IPS-NIHi7 (cell line): ENCODE results near the gene CKAP5.
A peak's percentile ranks its signal among the peaks of the same experiment; 100 is the strongest.
"Not testable (repeated sequence)": the region's sequence is repeated elsewhere in the genome, so short reads cannot be mapped to it uniquely, and the experiment has no call there.

Experiments
- DNase-seq: peaks from one replicate; pipeline ENCODE4 v3.0.0; 2012; ENCODE audit warnings: mixed read lengths; ENCODE audit errors: extremely low spot score

CKAP5 gene

DNA sequence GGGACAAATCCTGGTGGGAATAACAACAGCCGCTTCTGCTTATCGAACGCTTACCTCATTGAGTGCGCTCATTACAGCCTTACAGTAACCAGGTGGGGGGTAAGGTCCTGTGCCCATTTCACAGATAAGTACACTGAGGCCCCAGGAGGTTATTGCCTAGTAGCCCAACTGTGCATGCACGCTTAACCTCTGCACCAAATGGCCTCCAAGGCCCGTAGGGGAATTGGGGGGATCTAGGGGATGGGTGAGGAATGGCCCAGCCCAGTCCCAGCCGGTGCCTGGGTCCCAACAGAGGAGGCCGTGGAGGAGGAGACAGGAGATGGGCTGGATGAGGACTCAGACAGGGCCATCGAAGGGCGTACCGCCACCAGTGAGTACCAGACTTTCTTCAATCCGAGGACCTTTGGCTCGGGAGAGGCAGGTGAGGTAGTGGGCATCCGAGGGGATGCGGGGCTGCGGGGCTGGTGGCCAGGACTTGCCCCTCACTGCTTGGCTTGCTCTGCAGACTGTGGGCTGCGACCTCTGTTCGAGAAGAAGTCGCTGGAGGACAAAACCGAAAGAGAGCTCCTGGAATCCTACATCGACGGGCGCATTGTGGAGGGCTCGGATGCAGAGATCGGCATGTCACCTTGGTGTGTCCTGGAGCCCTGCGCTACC lies 119.7 kb downstream of the CKAP5 start:
- DNase-seq = no peak

DNA sequence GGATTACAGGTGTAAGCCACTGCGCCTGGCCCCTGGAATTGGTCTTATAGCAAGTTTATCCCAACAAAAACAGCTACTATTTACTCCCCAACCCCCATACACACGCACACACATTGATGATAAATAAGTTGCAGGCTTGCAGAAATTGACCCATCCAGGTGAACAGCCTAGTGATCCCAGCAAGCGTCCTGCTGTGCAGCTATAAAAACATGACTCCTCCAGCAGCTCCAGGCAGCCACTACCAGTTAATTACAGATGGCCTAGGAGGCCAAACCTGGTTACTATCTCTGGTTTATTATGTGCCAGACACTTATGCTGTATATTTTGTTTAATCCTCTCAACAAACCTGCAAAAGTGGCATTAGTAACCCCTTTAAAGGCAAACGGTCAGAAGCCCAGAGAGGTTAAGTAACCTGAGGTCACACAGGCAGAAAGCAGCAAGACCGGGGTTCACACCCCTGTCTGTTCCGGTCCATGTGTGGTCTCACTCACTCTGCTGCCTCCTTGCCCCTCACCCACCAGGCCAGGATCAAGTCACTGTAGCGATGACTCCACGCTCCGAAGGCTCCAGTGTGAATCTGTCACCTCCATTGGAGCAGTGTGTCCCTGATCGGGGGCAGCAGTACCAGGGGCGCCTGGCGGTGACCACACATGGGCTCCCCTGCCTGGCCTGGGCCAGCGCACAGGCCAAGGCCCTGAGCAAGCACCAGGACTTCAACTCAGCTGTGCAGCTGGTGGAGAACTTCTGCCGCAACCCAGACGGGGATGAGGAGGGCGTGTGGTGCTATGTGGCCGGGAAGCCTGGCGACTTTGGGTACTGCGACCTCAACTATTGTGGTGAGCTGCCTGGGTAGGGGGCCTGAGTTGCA lies 120.5 kb downstream of the CKAP5 start:
- no peak for DNase-seq

DNA sequence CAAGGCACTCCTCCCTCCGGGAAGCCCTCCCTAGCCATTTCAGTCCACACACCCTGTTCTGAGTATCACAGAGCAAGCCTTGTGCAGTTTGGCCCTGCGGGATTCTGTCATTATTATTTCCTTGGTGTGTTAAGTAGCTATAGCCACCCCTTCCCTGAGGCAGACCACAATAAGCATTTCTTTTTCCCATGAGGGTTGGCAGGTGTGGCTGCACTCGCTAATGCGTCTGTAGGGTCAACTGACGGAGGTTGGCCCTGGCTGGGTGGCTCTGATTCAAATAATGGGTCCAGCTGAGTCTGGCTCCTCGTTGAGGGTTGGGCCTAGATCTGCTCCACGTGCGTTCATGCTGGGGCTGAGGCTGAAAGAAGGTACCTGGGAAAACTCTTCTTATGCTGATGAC lies 122.0 kb downstream of the CKAP5 start:
- no peak for DNase-seq

DNA sequence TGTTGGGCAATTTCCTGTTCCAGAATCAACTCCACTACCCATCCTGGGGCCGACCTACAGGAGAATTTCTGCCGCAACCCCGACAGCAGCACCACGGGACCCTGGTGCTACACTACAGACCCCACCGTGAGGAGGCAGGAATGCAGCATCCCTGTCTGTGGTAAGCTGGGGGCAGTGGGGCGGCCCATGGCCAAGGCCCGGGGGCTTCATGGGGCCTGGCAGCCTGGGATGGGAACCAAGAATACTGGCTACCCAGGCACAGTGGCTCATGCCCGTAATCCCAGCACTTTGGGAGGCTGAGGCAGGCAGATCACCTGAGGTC lies 122.8 kb downstream of the CKAP5 start:
- no peak for DNase-seq

DNA sequence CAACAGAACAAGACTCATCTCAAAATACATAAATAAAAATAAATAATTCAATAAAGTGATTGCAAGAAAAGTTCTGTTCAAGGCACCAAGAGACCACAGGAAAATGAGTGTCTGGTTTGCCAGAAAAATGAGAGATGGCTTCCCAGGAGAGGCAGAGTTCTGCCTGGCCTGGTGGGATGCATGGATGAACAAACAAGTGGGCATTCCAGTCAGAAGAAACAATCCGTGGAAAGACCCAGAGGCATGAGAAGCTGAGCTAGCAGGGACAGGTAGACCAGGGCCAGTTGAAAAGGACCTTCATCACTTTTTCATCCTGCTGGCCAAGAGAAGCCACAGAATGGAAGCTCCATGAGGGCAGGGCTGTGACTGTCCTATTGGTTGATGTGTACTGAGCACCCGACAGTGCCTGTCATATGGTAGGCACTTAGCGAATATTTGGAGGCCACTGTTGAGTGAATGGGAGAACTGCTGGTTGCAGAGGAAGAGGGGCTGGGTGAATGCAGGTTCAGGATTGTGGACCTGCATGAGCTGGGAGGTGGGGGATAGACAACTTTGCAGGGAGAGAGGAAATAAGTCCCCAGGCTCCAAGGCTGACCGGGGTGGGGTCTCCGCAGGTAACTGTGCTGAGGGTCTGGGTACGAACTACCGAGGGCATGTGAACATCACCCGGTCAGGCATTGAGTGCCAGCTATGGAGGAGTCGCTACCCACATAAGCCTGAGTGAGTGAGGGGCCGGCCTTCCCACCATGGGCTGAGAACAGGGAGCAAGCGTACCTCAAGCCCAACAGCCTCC lies 123.3 kb downstream of the CKAP5 start:
- no peak for DNase-seq

DNA sequence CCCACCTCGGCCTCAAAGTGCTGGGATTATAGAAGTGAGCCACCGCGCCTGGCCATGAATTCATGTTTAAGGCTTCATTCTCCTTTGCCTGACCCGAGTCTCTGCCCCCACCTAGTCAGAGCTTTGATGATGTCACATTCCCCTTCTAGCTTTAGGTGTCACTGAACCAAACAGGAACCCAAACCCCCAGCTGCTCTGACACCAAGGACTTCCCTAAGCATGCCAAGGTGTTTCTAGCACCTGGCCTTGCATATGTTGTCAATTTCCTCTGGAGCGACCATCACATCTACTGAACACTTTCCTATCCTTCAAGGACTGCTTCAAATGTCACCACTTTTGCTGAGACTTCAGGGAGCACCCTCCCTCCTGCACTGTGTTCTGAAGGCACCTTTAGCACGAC lies 124.8 kb downstream of the CKAP5 start:
- DNase-seq = no peak

DNA sequence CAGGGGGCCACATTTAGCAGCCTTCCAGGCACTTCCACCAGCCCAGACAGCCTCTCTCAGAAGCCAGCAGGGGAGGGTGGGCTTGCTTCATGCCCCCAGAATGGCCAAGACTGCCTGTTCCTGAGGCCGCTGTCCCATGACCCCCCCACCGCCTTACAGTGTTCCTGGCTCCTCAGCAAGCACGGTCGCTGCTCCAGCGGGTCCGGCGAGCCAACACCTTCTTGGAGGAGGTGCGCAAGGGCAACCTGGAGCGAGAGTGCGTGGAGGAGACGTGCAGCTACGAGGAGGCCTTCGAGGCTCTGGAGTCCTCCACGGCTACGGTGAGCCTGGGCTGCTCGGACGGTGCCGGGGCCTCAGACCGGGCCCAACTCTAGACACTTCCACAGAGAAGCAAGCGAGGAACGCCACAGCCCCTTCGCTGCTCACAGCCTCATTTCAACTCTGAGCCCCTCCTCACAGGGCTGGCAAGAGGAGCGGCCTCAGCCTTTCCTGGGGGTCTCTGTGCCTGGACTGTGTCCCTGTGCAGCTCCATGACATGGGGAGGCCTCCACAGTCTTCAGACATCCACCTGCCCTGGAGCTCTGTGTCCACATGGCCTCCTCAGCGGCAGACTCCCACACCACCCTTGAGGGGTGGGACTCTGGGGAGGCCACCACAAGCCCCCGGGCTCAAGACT lies 126.4 kb downstream of the CKAP5 start:
- DNase-seq = no peak

DNA sequence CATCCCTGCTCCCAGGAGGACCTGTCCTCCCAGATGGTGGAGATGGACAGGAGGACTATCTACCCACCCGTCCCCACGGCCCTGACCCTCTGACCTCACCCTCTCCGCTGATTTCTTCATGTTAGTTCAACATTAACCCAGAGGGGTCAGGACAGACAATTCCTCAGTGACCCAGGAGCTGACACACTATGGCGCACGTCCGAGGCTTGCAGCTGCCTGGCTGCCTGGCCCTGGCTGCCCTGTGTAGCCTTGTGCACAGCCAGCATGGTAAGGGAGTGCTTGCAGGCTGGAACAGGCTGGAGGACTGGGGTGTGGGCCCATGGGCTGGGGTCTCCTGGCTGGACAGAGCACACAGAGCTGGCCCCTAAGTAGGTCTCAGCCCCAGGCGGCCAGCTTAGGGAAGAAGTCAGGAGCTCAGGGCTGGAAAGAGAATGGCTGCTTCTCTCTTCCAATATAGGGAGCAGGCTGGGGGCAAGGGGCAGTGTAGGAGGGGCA lies 127.0 kb downstream of the CKAP5 start, which contains the start of gene F2:
F2 (plus strand) TSS at position 166 of the 495 bp plus-strand sequence; CDS start at position 189, 23 bp downstream.
- no peak for DNase-seq

DNA sequence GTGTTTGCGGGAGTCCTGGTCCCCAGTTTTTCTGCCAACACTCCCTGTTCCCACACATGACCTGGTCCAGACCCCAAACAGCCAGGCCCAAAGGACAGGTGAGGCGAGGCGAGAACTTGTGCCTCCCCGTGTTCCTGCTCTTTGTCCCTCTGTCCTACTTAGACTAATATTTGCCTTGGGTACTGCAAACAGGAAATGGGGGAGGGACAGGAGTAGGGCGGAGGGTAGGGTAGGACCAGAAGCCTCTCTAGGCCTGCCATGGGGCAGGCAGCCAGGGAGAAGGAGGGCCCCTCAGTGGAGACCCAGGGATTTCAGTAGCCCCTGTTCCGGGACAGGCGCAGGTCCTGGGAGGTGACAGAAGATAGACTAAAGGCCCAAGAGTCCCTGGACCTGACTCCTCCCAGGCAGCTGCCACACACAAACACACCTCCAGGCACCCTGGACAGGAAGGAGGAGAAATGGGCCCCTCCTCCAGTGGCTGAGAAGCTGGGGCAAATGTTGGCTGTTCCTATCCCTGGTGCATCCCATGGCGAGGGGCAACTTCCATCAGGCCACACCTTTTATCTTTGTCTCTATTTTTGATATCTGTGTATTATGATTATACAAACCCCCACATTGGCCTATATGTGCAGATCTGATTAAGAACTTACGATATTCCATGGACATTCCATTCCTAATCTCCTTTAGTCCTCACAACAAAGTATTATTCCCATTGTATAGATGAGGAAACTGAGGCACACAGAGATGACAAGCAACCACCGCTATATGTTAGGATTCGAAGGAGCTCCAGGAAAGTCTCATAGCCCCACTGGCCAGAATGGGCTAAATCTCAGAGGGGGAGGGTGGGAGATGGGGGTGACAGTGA lies 127.7 kb downstream of the CKAP5 start:
- DNase-seq = no peak

DNA sequence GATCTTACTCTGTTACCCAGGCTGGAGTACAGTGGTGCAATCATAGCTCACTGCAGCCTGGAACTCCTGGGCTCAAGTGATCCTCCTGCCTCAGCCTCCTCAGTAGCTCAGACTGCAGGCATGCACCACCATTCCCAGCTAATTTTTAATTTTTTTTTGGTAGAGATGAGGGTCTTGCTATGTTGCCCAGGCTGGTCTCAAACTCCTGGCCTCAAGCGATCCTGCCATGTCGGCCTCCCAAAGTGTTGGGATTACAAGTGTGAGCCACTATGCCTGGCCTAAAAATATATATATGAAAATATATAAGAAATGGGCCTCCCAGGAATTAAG lies 128.3 kb downstream of the CKAP5 start:
- not testable (repeated sequence) for DNase-seq

DNA sequence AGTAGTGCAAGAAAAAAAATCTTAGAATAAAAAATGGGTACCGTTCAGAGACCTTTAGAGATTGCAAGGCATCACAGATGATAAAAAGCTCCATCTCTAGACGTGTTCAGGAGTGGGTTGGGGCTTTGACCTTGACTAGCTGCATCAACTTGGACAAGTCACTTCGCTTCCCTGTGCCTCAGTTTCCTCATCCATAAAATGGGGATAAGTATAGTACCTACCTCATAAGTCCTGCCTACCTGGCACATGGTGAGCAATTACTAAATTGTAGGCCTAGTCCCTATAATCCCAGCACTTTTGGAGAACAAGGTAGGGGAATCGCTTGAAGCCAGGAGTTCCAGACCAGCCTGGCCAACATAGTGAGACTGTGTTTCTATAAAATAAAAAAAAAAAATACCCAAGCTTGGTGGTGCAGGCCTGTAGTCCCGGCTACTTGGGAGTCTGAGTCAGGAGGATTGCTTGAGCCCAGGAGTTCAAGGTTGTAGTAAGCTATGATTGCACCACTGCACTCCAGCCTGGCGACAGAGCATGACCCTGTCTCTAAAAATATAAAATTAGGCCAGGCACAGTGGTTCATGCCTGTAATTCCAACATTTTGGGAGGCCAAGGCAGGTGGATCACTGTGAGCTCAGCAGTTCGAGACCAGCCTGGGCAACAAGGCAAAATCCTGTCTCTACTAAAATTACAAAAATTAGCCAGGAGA lies 133.1 kb downstream of the CKAP5 start:
- no peak for DNase-seq

DNA sequence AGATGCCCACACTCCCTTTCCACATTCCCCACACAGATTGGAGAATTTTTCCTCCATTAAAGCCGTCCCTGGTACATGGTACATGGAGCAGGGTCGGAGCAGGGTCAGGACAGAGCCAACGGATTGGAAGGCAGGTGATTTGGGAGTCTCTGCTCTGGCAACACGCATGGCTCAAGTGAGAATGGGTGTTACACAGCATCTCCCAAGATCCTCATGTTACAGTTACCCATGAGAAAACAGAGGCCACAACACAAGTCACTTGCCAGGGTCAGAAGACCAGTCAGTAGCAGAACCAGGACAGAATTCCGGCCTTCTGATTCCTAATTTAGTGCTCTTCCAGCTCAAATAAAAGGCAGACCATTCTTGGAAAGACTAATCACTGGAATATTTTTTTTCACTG lies 134.8 kb downstream of the CKAP5 start:
- DNase-seq = no peak

DNA sequence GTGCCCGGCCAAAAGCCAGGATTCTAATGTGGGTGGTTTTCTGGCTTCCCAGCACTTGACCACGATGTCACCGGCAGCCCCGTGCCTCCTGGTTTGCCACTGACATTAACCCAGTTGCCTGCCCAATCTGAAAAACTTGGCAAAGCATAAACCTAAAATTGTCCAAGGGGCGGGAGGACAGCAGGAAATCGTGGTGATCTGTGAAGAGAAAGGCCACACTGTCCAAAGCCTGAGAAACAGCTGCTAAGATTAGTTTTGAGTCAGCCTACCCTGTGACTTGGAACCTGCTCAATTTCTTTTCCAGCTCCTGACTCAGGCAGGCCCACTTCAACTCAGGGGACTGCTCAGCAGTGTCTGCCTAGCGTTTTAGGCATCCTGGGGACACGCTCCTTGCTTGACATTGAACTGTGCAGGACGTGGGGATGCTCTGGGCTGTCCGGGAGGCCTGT lies 135.2 kb downstream of the CKAP5 start:
- no peak for DNase-seq

DNA sequence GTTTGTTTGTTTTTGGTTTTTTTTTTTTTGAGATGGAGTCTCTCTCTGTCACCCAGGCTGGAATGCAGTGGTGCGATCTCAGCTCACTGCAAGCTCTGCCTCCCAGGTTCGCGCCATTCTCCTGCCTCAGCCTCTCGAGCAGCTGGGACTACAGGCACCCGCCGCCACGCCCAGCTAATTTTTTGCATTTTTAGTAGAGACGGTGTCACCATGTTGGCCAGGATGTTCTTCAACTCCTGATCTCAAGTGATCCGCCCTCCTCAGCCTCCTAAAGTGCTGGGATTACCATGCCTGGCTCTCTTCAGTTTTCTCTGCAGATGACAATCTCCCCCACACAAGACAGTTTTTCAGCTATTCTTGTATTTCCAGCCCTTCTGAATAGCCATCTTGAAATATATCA lies 136.7 kb downstream of the CKAP5 start:
- DNase-seq = not testable (repeated sequence)

DNA sequence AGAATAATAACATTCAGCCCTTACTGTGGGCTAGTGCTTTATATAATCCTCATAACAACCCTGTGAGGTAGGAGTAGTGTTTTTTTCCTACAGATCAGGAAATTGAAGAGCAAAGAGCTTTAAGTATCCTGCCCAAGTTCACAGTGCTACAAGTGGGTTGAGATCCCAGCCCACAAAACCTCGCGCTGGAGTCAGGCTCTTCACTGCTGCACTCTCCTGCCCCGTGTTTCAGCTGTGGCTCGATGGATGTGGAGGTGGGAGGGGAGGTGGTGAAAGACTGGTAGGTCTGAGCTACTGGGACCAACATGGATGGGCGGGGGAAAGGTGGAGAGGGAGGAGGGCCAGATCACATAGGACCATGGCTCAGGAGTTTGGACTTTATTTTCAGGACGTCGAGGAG lies 139.2 kb downstream of the CKAP5 start:
- DNase-seq = no peak

DNA sequence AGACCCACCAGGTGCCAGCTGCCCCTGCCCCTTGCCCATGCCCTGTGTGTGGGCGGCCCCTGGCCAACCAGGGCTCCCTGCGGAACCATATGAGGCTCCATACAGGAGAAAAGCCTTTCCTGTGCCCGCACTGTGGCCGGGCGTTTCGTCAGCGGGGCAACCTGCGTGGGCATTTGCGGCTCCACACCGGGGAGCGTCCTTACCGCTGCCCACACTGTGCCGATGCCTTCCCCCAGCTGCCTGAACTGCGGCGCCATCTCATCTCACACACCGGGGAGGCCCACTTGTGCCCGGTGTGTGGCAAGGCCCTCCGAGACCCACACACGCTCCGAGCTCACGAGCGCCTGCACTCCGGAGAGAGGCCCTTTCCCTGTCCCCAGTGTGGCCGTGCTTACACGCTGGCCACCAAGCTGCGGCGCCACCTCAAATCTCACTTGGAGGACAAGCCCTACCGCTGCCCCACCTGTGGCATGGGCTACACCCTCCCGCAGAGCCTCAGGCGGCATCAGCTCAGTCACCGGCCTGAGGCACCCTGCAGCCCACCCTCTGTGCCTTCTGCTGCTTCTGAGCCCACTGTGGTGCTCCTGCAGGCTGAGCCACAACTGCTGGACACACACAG lies 140.9 kb downstream of the CKAP5 start:
- DNase-seq = no peak

DNA sequence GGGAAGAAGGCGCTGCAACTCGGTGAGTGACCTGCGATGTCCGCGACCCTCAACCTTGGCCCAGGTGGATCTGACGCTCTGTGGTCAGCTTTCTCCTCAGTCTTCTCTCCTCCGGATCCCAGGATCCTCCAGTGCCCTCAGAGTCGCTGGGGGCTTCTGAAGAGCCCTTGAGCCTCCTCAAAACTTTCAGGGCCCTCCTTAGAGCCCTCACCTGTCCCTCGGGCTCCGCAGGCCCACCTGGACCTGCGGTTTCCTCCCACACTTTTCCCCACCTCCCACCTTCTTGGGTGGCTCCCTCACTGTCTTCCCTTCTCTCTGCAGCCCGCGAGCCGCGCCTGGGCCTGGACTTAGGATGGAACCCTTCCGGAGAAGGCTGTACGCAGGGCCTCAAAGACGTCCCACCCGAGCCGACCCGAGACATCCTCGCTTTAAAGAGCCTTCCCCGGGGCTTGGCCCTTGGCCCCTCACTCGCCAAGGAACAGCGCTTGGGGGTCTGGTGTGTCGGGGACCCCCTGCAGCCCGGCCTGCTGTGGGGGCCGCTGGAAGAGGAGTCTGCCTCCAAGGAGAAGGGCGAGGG lies 144.9 kb downstream of the CKAP5 start:
- no peak for DNase-seq

DNA sequence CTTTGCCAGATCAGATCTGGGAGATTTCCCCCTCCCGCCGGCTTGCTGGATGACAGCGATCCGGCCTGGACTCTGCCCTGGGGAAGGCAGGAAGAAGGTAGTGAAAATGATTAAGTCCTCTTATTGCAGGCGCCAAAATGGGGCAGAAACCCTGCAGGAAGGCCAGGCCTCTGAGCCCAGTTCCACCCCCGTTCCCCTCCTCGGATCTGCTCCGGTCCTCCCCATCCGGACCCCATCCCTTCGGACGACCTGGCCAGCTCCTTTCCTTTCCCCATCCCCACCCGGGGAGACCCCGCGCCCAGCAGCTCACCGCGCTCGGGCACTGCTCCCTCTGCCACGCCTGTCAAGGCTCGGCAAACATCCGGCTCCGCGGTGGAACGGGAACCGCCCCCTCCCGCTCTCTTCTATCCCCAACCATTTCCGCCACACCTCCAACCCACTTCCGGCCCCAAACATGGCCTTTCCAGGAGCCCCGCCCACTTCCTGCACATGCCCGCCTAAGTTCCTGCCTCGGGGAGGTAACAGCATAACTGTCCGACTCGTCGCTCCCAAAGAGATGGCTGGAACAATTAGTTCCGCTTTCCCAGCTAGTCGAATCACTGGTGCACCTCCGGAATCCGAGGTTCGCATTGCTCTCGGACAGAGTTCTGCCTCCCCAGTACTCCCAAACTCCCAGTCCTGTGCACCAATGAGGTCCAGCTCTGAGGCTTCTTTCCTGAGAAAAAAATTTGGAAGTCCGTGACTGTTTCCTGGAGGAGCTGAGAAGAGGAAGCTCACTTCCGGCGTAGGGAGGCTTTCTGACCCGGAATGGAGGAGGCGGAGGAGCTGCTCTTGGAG lies 145.6 kb downstream of the CKAP5 start, which contains the start of the genes ARHGAP1 and ZNF408:
ARHGAP1 (minus strand) TSS at position 379 of the 837 bp plus-strand sequence. CDS start 4,512 bp downstream, outside the sequence.
ZNF408 (plus strand) TSS at position 791 of the 837 bp plus-strand sequence; CDS start at position 808, 17 bp downstream.
- DNase-seq = peak; percentile 98
